Measurements from ENCODE around the gene OR10A5. TPM values are rescaled to one million over a fixed set of nuclear protein-coding genes. Genes with fewer than 3 reads are reported as not detected.

OR10A5 gene
- polyA plus RNA-seq, 3 donors: not detected

- intact Hi-C loops (cut with micrococcal nuclease): no loop called here
- H3K36me3 Mint-ChIP-seq: no peaks in the 10 kb centered on the region
- H3K4me3 Mint-ChIP-seq: no peak overlapping the region
These were observed 25.8 kb downstream of the OR10A5 start for GRCh38 chr11:6871278-6871677.

GRCh38 chr11:6875761-6876160 lies 30.3 kb downstream of the OR10A5 start:
- no peaks in the 10 kb centered on the region for H3K4me1 Mint-ChIP-seq
- intact Hi-C loops (cut with micrococcal nuclease): no loop called here
- Histone ChIP-seq H3K9me3 (replicated peaks in 1 of 2; ENCODE audit: control insufficient read depth in 1 of 2, insufficient read depth in 1 of 2, low read length in 2 of 2) (peaks cover 0 to 4% of the 10 kb centered on the region in 2 donors), H3K4me2 (replicated peaks; ENCODE audit: extremely low read depth, low read length, poor library complexity, severe bottlenecking) (no peak overlapping the region), H3K79me2 (ENCODE audit: insufficient read depth, low read length) (no peaks in the 10 kb centered on the region), H3K4me1 (ENCODE audit: control insufficient read depth in 1 of 2, insufficient read depth in 2 of 2, low read length in 2 of 2) (no peaks in the 10 kb centered on the region), H3K9ac (ENCODE audit: insufficient read depth, low read length, poor library complexity, severe bottlenecking) (no peak overlapping the region), H3K27me3 (ENCODE audit: control insufficient read depth in 2 of 2, insufficient read depth in 2 of 2, low read length in 2 of 2) (no peaks in the 10 kb centered on the region), H3K27ac (ENCODE audit: low read depth in 1 of 2, low read length in 2 of 2) (no peak overlapping the region), H2AFZ (ENCODE audit: insufficient read depth, low read depth, low read length, poor library complexity, severe bottlenecking) (no peak overlapping the region), H3K36me3 (replicated peaks in 1 of 2; ENCODE audit: control insufficient read depth in 1 of 2, insufficient read depth in 2 of 2, low read length in 2 of 2) (no peaks in the 10 kb centered on the region), H4K20me1 (ENCODE audit: insufficient read depth, low read length) (no peaks in the 10 kb centered on the region), H3K4me3 (replicated peaks in 1 of 3; ENCODE audit: low read depth in 2 of 3, low read length in 3 of 3) (no peak overlapping the region)
- peaks cover 0 to 3% (median 0%) of the 10 kb centered on the region in 3 donors for H3K27me3 Mint-ChIP-seq (ENCODE audit: low read depth in 3 of 3)
- no peak for DNase-seq
- no peak for TF ChIP-seq CTCF (IDR thresholded peaks at IDR 0.05)
- peaks cover 0 to 8% (median 6%) of the 10 kb centered on the region in 7 donors for H3K9me3 Mint-ChIP-seq
- H3K4me3 Mint-ChIP-seq: no peak overlapping the region
- H3K36me3 Mint-ChIP-seq: no peaks in the 10 kb centered on the region
- WGBS (ENCODE audit: insufficient coverage): 86% methylated on average over 1 of the region's 2 CpGs
- H3K27ac Mint-ChIP-seq: no peak overlapping the region

More at GRCh38 chr11:6871278-6871677, 25.8 kb downstream of the OR10A5 start:
- H3K4me3 ChIP-seq (replicated peaks in 1 of 3; ENCODE audit: low read depth in 2 of 3, low read length in 3 of 3): no peak overlapping the region
- H3K4me1 ChIP-seq (ENCODE audit: control insufficient read depth in 1 of 2, insufficient read depth in 2 of 2, low read length in 2 of 2): no peaks in the 10 kb centered on the region
- DNase-seq: no peak
- no peaks in the 10 kb centered on the region for H3K4me1 Mint-ChIP-seq
- no peaks in the 10 kb centered on the region for H3K9me3 ChIP-seq (replicated peaks in 1 of 2; ENCODE audit: control insufficient read depth in 1 of 2, insufficient read depth in 1 of 2, low read length in 2 of 2)
- no peaks in the 10 kb centered on the region for H3K36me3 ChIP-seq (replicated peaks in 1 of 2; ENCODE audit: control insufficient read depth in 1 of 2, insufficient read depth in 2 of 2, low read length in 2 of 2)
- no peak overlapping the region for H3K27ac ChIP-seq (ENCODE audit: low read depth in 1 of 2, low read length in 2 of 2)
- WGBS (ENCODE audit: insufficient coverage): no CpG with 5 or more reads among the region's 1 CpG
- no peak overlapping the region for H3K9ac ChIP-seq (ENCODE audit: insufficient read depth, low read length, poor library complexity, severe bottlenecking)
- H3K27me3 Mint-ChIP-seq (ENCODE audit: low read depth in 3 of 3): peaks cover 0 to 3% (median 1%) of the 10 kb centered on the region in 3 donors
- peaks cover 0 to 2% (median 0%) of the 10 kb centered on the region in 7 donors for H3K9me3 Mint-ChIP-seq
- H3K27ac Mint-ChIP-seq: no peak overlapping the region
- H3K79me2 ChIP-seq (ENCODE audit: insufficient read depth, low read length): no peaks in the 10 kb centered on the region
- TF ChIP-seq CTCF (IDR thresholded peaks at IDR 0.05): no peak
- no peak overlapping the region for H2AFZ ChIP-seq (ENCODE audit: insufficient read depth, low read depth, low read length, poor library complexity, severe bottlenecking)
- no peaks in the 10 kb centered on the region for H4K20me1 ChIP-seq (ENCODE audit: insufficient read depth, low read length)
- no peaks in the 10 kb centered on the region for H3K27me3 ChIP-seq (ENCODE audit: control insufficient read depth in 2 of 2, insufficient read depth in 2 of 2, low read length in 2 of 2)
- H3K4me2 ChIP-seq (replicated peaks; ENCODE audit: extremely low read depth, low read length, poor library complexity, severe bottlenecking): no peak overlapping the region
